NOMO-1 treated with DMSO at 0.1 percent for 48 hours (cell line): ENCODE measurements around the gene TMED5.
A peak's percentile ranks its signal among the peaks of the same experiment; 100 is the strongest.
"Not testable (repeated sequence)": the region's sequence is repeated elsewhere in the genome, so short reads cannot be mapped to it uniquely, and the experiment has no call there.

Experiments
- DNase-seq: peaks from one replicate; lab custom pipeline; 2025; ENCODE audit not compliant: unreplicated experiment; lab: John Stamatoyannopoulos, UW

Gene TMED5

GRCh38 chr1:93172778-93173177 lies 7.4 kb downstream of the TMED5 start:
- DNase-seq: no peak

- no peak for DNase-seq
Measured at GRCh38 chr1:93171549-93172034, 8.6 kb downstream of the TMED5 start.

DNA sequence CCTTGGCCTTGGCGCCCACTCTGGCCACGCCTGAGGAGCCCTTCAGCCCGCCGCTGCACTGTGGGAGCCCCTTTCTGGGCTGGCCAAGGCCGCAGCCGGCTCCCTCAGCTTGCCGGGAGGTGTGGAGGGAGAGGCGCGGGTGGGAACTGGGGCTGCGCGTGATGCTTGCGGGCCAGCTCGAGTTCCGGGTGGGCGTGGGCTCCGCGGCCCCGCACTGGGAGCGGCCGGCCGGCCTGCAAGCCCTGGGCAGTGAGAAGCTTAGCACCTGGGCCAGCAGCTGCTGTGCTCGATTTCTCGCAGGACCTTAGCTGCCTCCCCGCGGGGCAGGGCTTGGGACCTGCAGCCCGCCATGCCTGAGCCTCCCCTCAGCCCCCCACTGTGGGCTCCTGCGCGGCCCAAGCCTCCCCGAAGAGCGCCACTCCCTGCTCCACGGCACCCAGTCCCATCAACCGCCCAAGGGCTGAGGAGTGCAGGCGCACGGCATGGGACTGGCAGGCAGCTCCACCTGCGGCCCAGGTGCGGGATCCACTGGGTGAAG lies 10.0 kb downstream of the TMED5 start:
- DNase-seq: not testable (repeated sequence)

GRCh38 chr1:93167006-93167405 lies 13.2 kb downstream of the TMED5 start:
- DNase-seq: no peak

- not testable (repeated sequence) for DNase-seq
Measured at GRCh38 chr1:93165895-93166294, 14.3 kb downstream of the TMED5 start.

DNA sequence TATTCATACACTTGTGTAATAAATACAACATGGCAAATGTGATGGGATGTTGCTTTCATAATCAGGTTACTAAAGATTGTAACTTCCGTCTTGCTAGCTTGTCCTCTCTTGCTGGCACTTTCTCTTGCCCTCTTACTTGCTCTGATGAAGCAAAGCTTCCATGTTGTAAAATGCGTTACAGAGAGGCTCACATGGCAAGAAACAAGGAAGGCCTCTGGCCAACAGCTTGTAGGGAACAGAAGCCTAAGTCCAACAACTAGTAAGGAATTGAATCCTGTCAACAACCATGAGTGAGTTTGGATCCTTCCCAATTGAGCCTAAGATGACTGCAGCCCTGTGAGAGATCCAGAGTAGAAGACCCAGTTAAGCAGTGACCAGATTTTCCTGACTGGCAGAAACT lies 15.4 kb downstream of the TMED5 start:
- DNase-seq: no peak

DNA sequence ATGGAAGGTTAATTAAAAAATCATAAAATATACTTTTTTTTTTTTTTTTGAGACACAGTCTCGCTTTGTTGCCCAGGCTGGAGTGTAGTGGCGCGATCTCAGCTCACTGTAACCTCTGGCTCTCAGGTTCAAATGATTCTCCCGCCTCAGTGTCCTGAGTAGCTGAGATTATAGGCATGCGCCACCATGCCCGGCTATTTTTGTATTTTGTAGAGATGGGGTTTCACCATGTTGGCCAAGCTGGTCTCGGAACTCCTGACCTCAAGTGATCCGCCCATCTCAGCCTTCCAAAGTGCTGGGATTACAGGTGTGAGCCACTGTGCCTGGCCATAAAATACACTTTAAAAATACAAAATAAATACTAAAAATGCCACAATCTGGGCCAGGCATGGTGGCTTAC lies 16.9 kb downstream of the TMED5 start:
- DNase-seq: not testable (repeated sequence)

DNA sequence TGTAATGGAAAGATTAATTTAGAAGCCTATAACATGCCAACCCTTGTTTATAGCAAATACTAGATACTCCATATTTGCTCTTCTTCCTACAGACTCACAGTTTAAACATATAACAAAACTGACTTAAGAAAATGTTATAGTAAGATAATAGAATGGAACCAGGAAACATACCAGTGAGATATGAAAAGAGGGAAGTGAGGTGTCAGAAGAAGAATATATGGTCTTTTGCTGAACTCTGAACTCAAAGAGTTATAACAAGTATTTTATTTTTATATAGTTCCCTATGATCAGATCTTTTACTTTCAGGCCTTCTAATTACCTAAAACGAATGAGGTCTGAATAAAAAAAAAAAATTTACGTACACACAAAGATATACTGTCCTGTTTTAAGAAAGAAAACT lies 20.9 kb downstream of the TMED5 start:
- peak; percentile 10 for DNase-seq

GRCh38 chr1:93155335-93155734 lies 24.9 kb downstream of the TMED5 start:
- no peak for DNase-seq

GRCh38 chr1:93154898-93155297 lies 25.3 kb downstream of the TMED5 start:
- no peak for DNase-seq

DNA sequence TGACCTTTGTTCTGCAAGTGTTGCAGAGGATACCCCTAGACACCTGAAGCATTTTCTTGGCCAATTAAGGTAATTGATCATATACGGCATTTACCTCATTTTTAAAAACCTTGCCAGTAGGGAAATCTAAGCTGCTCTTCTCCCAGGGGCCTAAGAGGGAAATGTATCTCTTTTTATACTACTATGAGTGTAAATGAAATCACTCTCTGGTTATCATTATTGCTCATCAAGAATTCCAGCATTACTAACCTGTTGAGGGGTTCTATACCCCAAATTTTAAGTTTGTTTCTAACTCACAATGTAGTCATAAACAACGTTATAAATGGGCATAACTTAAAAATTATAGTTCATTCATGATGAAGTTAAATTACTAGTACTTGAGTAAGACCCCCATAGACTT lies 27.4 kb downstream of the TMED5 start:
- DNase-seq: no peak

- no peak for DNase-seq
Measured at GRCh38 chr1:93151474-93151873, 28.7 kb downstream of the TMED5 start.

- no peak for DNase-seq
Measured at GRCh38 chr1:93150729-93151128, 29.5 kb downstream of the TMED5 start.

- no peak for DNase-seq
Measured at GRCh38 chr1:93148001-93148400, 32.2 kb downstream of the TMED5 start.

DNA sequence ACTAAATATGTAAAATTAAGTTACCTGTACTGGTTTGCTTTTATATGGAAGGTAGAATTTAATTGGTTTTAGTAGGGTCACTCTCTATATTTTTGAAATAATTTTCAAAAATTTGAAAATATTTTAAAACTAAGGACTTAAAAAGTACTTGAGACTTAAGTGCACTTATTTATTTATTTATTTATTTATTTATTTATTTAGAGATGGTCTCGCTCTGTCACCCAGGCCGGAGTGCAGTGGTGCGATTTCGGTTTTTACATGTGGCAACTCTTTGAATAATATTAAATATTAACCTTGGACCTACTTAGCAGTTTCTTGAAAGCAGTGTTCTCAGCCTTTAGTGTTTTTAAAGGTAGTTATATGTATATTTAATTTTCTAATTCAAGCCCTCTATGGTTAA lies 36.4 kb downstream of the TMED5 start:
- DNase-seq: no peak

DNA sequence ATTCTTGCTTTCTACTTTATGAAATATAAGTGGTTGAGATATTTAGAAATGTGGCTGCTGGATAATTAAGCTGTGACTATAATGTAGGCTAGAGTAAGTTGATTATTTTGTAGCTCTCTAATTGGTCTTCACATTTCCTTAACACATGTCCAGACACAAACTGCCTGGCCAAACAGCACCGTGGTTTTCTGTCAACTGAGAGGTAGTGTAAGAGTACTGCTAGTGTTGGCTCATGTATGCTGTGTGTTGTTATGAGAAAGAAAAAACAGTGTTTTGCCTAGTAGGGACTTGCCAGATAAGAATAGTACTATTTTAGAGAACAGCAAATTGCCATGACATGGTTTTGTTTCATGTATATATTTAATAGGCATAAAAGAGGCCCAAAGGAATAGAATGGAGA lies 37.1 kb downstream of the TMED5 start:
- DNase-seq: no peak

DNA sequence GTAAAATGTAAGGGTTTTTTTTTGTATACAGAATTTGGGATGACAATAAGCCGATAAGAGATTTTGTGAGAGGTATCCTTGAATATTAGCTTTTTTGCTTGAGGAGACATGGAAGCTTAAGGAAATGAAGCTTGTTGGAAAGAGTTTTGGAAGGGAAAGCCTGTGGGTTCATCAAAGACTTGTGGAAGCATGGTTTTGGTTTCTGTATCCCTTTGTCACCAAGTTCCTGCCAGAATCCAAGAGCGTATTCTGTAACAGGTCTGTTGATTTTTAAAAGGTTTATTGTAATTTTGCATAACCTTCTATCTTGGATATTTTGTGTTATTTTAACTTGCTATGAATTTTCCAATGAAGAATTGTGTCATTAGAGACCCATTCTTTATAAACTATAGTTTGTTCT lies 38.1 kb downstream of the TMED5 start:
- no peak for DNase-seq

DNA sequence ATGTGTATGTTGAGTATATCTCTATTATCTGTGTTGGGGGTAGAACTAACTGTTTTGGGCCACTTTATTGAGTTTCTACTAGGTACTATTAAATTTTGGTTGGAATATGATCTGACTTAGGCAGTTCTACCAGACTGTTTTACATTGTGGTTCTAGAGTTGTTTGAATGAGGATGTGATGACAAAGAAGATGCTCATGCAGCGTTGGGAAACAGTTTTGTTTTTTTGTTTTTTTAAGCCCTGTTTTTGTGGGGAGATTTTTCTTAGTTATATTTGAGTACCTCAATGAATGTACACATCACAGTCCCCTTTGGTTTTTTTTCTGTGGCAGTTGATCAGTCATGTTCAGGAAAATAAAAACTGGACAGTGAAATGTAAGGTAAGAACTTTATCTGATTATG lies 40.1 kb downstream of the TMED5 start:
- no peak for DNase-seq

- DNase-seq: no peak
Measured at GRCh38 chr1:93137604-93138292, 42.5 kb downstream of the TMED5 start.

DNA sequence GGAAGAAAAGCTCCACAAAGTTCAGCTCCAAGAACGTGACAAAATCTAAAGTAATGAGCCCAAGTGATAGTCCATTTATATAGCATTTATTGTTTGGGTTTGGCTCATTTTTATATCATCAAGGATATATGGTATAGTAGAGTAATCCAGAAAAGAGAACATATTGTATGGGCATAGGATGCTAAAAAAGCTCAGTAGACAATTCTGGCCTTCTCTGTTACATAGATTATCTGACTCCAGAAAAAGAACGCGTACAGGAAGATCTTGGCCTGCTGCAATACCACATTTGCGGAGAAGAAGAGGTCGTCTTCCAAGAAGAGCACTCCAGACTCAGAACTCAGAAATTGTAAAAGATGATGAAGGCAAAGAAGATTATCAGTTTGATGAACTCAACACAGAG lies 43.8 kb downstream of the TMED5 start:
- DNase-seq: no peak

DNA sequence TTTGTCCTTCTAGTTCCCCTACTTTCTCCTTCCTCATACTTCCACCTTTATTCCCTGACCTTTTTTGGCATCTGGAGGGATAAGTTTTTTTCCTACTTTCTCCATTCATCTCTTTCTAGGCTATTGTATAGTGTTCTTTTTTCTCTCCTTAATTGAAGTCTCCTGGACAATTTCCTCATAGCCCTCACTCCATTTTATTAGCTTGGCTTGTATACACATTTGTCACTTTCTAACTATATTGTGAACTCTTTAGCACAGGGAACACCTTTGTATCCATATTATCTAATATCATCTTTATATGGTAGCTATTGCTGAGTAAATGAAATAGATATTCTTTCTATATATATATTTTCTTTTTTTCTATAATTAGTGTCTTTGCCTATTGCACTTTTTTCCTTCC lies 47.6 kb downstream of the TMED5 start:
- no peak for DNase-seq

DNA sequence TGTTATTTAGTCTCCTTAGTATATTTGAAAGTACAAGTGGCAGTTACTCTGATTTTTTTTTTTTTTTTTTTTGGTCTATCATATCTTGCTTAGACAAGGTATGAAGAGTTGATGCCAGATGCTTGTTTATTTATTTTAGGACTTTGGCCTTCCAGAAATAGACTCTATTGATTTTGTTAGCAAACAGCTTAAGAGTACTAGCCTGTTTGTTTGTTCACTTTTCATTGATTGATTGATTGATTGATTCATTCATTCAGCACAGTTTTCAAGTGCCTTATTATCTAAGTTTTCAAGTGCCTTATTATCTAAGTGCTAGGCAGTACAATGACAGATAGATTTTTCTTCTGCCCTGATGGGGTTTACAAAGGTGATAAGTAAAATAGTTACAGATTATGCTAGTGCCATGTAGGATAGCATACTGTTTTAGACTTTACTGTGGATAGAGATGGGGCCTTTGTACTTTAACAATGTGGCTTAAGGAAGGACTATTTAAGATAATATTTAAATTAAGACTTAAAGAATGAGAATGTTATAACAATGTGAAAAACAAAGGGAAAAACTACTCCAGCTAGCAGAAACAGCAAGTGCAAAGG lies 50.6 kb downstream of the TMED5 start:
- DNase-seq: no peak
